ENCODE measurements around the gene ZCCHC14.

DNA sequence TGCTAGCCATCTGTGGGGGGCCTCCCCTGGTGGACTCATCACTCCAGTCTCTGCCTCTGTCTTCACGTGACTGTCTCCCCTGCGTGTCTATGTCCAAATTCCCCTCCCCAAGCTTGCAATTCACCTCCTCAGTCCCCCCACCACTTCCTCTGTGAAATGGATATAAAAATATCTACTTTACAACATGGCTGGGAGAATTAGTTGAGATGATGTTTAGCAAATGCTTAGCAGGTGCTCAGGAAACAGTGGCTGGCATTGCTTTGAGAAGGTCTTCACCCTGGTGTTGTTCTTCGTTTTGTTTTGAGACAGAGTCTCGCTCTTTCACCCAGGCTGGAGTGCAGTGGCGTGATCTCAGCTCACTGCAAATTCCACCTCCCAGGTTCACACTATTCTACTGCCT, 8.3 kb upstream of the ZCCHC14 start:
- TF ChIP-seq, protein P1, sequence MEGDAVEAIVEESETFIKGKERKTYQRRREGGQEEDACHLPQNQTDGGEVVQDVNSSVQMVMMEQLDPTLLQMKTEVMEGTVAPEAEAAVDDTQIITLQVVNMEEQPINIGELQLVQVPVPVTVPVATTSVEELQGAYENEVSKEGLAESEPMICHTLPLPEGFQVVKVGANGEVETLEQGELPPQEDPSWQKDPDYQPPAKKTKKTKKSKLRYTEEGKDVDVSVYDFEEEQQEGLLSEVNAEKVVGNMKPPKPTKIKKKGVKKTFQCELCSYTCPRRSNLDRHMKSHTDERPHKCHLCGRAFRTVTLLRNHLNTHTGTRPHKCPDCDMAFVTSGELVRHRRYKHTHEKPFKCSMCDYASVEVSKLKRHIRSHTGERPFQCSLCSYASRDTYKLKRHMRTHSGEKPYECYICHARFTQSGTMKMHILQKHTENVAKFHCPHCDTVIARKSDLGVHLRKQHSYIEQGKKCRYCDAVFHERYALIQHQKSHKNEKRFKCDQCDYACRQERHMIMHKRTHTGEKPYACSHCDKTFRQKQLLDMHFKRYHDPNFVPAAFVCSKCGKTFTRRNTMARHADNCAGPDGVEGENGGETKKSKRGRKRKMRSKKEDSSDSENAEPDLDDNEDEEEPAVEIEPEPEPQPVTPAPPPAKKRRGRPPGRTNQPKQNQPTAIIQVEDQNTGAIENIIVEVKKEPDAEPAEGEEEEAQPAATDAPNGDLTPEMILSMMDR (IDR thresholded peaks at IDR 0.05) = no peak
- TF ChIP-seq POLR2A (IDR thresholded peaks at IDR 0.05) = no peak
